HepG2 (cell line): Measurements from ENCODE around the gene PSME3IP1. TPM values are rescaled to one million over a fixed set of nuclear protein-coding genes. Genes with fewer than 3 reads are reported as not detected.

Source experiments
- ATAC-seq: fragments of 200-7000 bp; cut with Tn5 transposase; 3 replicates; pipeline ENCODE4 v1.9.1; 2020; ENCODE audit warnings: mild to moderate bottlenecking, moderate library complexity
- BruUV-seq: library from RNA; stranded (reverse); fragments of 400-500 nt; replicated peaks from 2 replicates; lab custom pipeline; 2021; lab: Mats Ljungman, UMichigan
- CTCF ChIA-PET: fragments of 300-600 bp; formaldehyde crosslinking; extraction: SDS; loops from one replicate; lab custom pipeline; 2021; ENCODE audit warnings: low total read pairs, inconsistent platforms, low intra/inter-chr PET ratio; lab: Yijun Ruan, JAX
- POLR2A ChIA-PET: fragments of 350-600 bp; sonication (Branson Sonifier 250); formaldehyde crosslinking; loops from one replicate; lab custom pipeline; 2020; ENCODE audit warnings: antibody characterized with exemption, inconsistent platforms; lab: Yijun Ruan, JAX
- DNase-seq: peaks from one replicate; pipeline ENCODE4 v3.0.0-alpha.2; 2015; ENCODE audit warnings: low spot score
- FAIRE-seq: peaks from 3 replicates; lab custom pipeline; 2011; peaks lifted over from hg19 to GRCh38; lab: Jason Lieb, UNC
- H2AFZ ChIP-seq: one replicate; pipeline ENCODE4 v1.6.1; 2011; ENCODE audit warnings: low read length, inconsistent platforms
- H3K27ac ChIP-seq: fragments of 300-600 bp; 3 replicates; pipeline ENCODE4 v1.8.0; 2011; ENCODE audit warnings: mixed run types, mild to moderate bottlenecking, mixed read lengths, low read length, inconsistent platforms; ENCODE audit not compliant: insufficient read depth; ENCODE audit errors: extremely low read length
- H3K27me3 ChIP-seq, 2 experiments: fragments of 200-600 bp in 1 of 2; 2 replicates in 1 of 2; 3 replicates in 1 of 2; pipeline versions ENCODE4 v1.6.0 to v1.8.0; 2011; ENCODE audit warnings: low read length in 2 of 2, mild to moderate bottlenecking in 2 of 2, moderate library complexity in 2 of 2, inconsistent platforms in 1 of 2; ENCODE audit not compliant: insufficient read depth in 2 of 2, control insufficient read depth in 1 of 2
- H3K36me3 ChIP-seq, 2 experiments: fragments of 200-600 bp in 1 of 2; replicated peaks in 1 of 2; 2 replicates in 1 of 2; 3 replicates in 1 of 2; pipeline versions ENCODE4 v1.5.1 to v1.8.0; 2011; ENCODE audit warnings: low read length in 2 of 2, inconsistent platforms in 1 of 2; ENCODE audit not compliant: insufficient read depth in 2 of 2, control insufficient read depth in 1 of 2
- H3K4me1 ChIP-seq: 2 replicates; pipeline ENCODE4 v1.5.1; 2012; ENCODE audit warnings: low read length, inconsistent platforms; ENCODE audit not compliant: insufficient read depth
- H3K4me2 ChIP-seq: 2 replicates; pipeline ENCODE4 v1.6.0; 2011; ENCODE audit warnings: low read depth, low read length, inconsistent platforms
- H3K4me3 ChIP-seq, 3 experiments: fragments of 200-600 bp in 1 of 3; sonication (generic), shearing (Covaris generic) in 1 of 3; replicated peaks in 1 of 3; 2 replicates each; pipeline ENCODE4 v1.5.1; 2011 to 2016; ENCODE audit warnings: low read length in 3 of 3, inconsistent platforms in 2 of 3, low read depth in 2 of 3, mild to moderate bottlenecking in 2 of 3, control low read depth in 1 of 3, mixed read lengths in 1 of 3; ENCODE audit not compliant: insufficient read depth in 1 of 3
- H3K79me2 ChIP-seq: one replicate; pipeline ENCODE4 v1.6.1; 2011; ENCODE audit warnings: low read length, inconsistent platforms; ENCODE audit not compliant: insufficient read depth
- H3K9ac ChIP-seq: 2 replicates; pipeline ENCODE4 v1.6.0; 2011; ENCODE audit warnings: mild to moderate bottlenecking, low read depth, low read length, inconsistent platforms; ENCODE audit not compliant: insufficient read depth
- H3K9me3 ChIP-seq: 2 replicates; pipeline ENCODE4 v1.5.1; 2012; ENCODE audit warnings: mild to moderate bottlenecking, low read length
- H4K20me1 ChIP-seq: 2 replicates; pipeline ENCODE4 v1.6.0; 2011; ENCODE audit warnings: inconsistent platforms, mild to moderate bottlenecking, low read length, moderate library complexity; ENCODE audit not compliant: insufficient read depth
- AGO2 ChIP-seq: fragments of 200-400 bp; formaldehyde crosslinking; optimal IDR thresholded peaks from 2 replicates; pipeline ENCODE3; 2017; ENCODE audit warnings: mild to moderate bottlenecking, low read depth, low read length, moderate library complexity
- CCDC6 ChIP-seq: sonication (generic); formaldehyde crosslinking; IDR thresholded peaks from 2 replicates; pipeline ENCODE4 v1.8.1; 2022; ENCODE audit warnings: mild to moderate bottlenecking, missing genetic modification reagents, moderate library complexity
- GATA4 ChIP-seq: sonication (generic); IDR thresholded peaks from 2 replicates; pipeline ENCODE4 v1.6.1; 2016; ENCODE audit warnings: antibody characterized with exemption, low read depth, borderline replicate concordance
- KLF12 ChIP-seq: sonication (generic); formaldehyde crosslinking; IDR thresholded peaks from 2 replicates; pipeline ENCODE4 v1.4.0; 2020; ENCODE audit warnings: missing genetic modification reagents, borderline replicate concordance
- NFE2L1 ChIP-seq: sonication (generic); formaldehyde crosslinking; IDR thresholded peaks from 2 replicates; pipeline ENCODE4 v1.4.0; 2020; ENCODE audit warnings: missing genetic modification reagents, mild to moderate bottlenecking, borderline replicate concordance
- RBM22 ChIP-seq: fragments of 200-400 bp; formaldehyde crosslinking; optimal IDR thresholded peaks from 2 replicates; pipeline ENCODE3; 2017; ENCODE audit warnings: mild to moderate bottlenecking, low read length, moderate library complexity
- SMAD9 ChIP-seq: sonication (generic); formaldehyde crosslinking; IDR thresholded peaks from 2 replicates; pipeline ENCODE4 v1.5.1; 2020; ENCODE audit warnings: mild to moderate bottlenecking, missing genetic modification reagents
- SNRNP70 ChIP-seq: fragments of 200-400 bp; formaldehyde crosslinking; IDR thresholded peaks from 2 replicates; pipeline ENCODE4 v1.6.1; 2017; ENCODE audit warnings: mild to moderate bottlenecking, low read depth, low read length, moderate library complexity
- TOPORS ChIP-seq: sonication (generic); formaldehyde crosslinking; IDR thresholded peaks from 2 replicates; pipeline ENCODE4 v1.8.0; 2023; ENCODE audit warnings: mild to moderate bottlenecking, missing genetic modification reagents
- ZBTB14 ChIP-seq: sonication (generic); formaldehyde crosslinking; IDR thresholded peaks from 2 replicates; pipeline ENCODE4 v1.4.0; 2020; ENCODE audit warnings: missing genetic modification reagents
- ZFP37 ChIP-seq: sonication (generic); formaldehyde crosslinking; IDR thresholded peaks from 2 replicates; pipeline ENCODE4 v1.4.0; 2020; ENCODE audit warnings: missing genetic modification reagents, borderline replicate concordance
- ZNF879 ChIP-seq: sonication (generic); formaldehyde crosslinking; IDR thresholded peaks from 2 replicates; pipeline ENCODE4 v1.8.1; 2023; ENCODE audit warnings: missing genetic modification reagents
- WGBS: methylation state at CpG from one replicate; pipeline ENCODE4 v1.1.6; 2017; ENCODE audit warnings: low lambda C conversion rate; 5-methylcytosine and 5-hydroxymethylcytosine counted together
- in situ Hi-C: cut with HindIII; loops from 2 replicates; pipeline ENCODE4 v1.10.0; 2017; ENCODE audit warnings: low pct_unique_long_range_greater_than_20kb; ENCODE audit not compliant: extremely low pct_ligation_motif_present
- intact Hi-C: fragments of 100-400 bp; cut with micrococcal nuclease; formaldehyde crosslinking; loops from one replicate; pipeline ENCODE4 v1.10.0; 2022; ENCODE audit not compliant: unreplicated experiment
- polyA plus RNA-seq, 8 experiments: library from polyadenylated mRNA; depleted of rRNA in 3 of 8; stranded (reverse) in 7 of 8; unstranded in 1 of 8; fragments of >200 nt; fragmentation: Illumina TruSeq in 4 of 8; extraction: Trizol in 4 of 8; gene quantifications; 2 replicates each; pipeline versions ENCODE4 v1.2.1 to v1.2.3, GENCODE V29; 2011 to 2016; ENCODE audit warnings: low read depth in 4 of 8, missing spikeins in 1 of 8, mixed read lengths in 1 of 8; ENCODE audit not compliant: insufficient read depth in 1 of 8
- total RNA-seq, 5 experiments: library from RNA; depleted of rRNA; stranded (reverse); fragments of >200 nt; fragmentation: Illumina TruSeq; extraction: Trizol; gene quantifications; 2 replicates each; pipeline ENCODE4 v1.2.3, GENCODE V29; 2016; ENCODE audit warnings: low read depth in 1 of 5
- TF ChIP-seq, protein P1 (sequence below): sonication (generic); formaldehyde crosslinking; IDR thresholded peaks from 2 replicates; pipeline ENCODE4 v1.5.0; 2020; ENCODE audit warnings: mild to moderate bottlenecking, missing genetic modification reagents, moderate library complexity
- TF ChIP-seq, protein P2 (sequence below): sonication (generic); formaldehyde crosslinking; IDR thresholded peaks from 2 replicates; pipeline ENCODE4 v1.4.0; 2020; ENCODE audit warnings: missing genetic modification reagents, borderline replicate concordance
- TF ChIP-seq, protein P3 (sequence below): sonication (generic); formaldehyde crosslinking; IDR thresholded peaks from 2 replicates; pipeline ENCODE4 v1.4.0; 2020; ENCODE audit warnings: missing genetic modification reagents

Gene PSME3IP1
- total and polyA plus RNA-seq, 2 of the 13 experiments (the other 11 are each of a cell fraction or from before 2014, with no cell fraction given): 90.8 to 99.8 TPM

GRCh38 chr16:57141822-57142631 is 43.8 kb downstream of the PSME3IP1 start:
- Histone ChIP-seq H3K4me2 (no peak overlapping the region), H3K27ac (no peak overlapping the region), H3K27me3 (no peaks in the 10 kb centered on the region), H3K79me2 (no peaks in the 10 kb centered on the region), H2AFZ (no peak overlapping the region), H3K4me3 (no peak overlapping the region), H3K36me3 (no peaks in the 10 kb centered on the region), H3K4me1 (peaks cover 26% of the 10 kb centered on the region), H3K9me3 (no peaks in the 10 kb centered on the region), H3K9ac (no peak overlapping the region), H4K20me1 (no peaks in the 10 kb centered on the region)
- BruUV-seq: no TSS peak
- 73% methylated on average over 16 of the region's 16 CpGs for WGBS
- ATAC-seq (no peak), DNase-seq (no peak), FAIRE-seq (no peak)
- intact Hi-C loops: no loop called here
- TF ChIP-seq TOPORS (CRISPR knock-in tag) (no peak), SNRNP70 (no peak), KLF12 (CRISPR knock-in tag) (no peak), CCDC6 (no peak), SMAD9 (CRISPR knock-in tag) (no peak), NFE2L1 (CRISPR knock-in tag) (no peak), ZNF879 (CRISPR knock-in tag) (no peak), ZFP37 (CRISPR knock-in tag) (no peak), AGO2 (no peak), GATA4 (no peak), ZBTB14 (CRISPR knock-in tag) (no peak), RBM22 (no peak)
- TF ChIP-seq, protein P1, sequence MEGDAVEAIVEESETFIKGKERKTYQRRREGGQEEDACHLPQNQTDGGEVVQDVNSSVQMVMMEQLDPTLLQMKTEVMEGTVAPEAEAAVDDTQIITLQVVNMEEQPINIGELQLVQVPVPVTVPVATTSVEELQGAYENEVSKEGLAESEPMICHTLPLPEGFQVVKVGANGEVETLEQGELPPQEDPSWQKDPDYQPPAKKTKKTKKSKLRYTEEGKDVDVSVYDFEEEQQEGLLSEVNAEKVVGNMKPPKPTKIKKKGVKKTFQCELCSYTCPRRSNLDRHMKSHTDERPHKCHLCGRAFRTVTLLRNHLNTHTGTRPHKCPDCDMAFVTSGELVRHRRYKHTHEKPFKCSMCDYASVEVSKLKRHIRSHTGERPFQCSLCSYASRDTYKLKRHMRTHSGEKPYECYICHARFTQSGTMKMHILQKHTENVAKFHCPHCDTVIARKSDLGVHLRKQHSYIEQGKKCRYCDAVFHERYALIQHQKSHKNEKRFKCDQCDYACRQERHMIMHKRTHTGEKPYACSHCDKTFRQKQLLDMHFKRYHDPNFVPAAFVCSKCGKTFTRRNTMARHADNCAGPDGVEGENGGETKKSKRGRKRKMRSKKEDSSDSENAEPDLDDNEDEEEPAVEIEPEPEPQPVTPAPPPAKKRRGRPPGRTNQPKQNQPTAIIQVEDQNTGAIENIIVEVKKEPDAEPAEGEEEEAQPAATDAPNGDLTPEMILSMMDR (CRISPR knock-in tag): no peak
- TF ChIP-seq, protein P2, sequence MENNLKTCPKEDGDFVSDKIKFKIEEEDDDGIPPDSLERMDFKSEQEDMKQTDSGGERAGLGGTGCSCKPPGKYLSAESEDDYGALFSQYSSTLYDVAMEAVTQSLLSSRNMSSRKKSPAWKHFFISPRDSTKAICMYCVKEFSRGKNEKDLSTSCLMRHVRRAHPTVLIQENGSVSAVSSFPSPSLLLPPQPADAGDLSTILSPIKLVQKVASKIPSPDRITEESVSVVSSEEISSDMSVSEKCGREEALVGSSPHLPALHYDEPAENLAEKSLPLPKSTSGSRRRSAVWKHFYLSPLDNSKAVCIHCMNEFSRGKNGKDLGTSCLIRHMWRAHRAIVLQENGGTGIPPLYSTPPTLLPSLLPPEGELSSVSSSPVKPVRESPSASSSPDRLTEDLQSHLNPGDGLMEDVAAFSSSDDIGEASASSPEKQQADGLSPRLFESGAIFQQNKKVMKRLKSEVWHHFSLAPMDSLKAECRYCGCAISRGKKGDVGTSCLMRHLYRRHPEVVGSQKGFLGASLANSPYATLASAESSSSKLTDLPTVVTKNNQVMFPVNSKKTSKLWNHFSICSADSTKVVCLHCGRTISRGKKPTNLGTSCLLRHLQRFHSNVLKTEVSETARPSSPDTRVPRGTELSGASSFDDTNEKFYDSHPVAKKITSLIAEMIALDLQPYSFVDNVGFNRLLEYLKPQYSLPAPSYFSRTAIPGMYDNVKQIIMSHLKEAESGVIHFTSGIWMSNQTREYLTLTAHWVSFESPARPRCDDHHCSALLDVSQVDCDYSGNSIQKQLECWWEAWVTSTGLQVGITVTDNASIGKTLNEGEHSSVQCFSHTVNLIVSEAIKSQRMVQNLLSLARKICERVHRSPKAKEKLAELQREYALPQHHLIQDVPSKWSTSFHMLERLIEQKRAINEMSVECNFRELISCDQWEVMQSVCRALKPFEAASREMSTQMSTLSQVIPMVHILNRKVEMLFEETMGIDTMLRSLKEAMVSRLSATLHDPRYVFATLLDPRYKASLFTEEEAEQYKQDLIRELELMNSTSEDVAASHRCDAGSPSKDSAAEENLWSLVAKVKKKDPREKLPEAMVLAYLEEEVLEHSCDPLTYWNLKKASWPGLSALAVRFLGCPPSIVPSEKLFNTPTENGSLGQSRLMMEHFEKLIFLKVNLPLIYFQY (CRISPR knock-in tag): no peak
- TF ChIP-seq, protein P3, sequence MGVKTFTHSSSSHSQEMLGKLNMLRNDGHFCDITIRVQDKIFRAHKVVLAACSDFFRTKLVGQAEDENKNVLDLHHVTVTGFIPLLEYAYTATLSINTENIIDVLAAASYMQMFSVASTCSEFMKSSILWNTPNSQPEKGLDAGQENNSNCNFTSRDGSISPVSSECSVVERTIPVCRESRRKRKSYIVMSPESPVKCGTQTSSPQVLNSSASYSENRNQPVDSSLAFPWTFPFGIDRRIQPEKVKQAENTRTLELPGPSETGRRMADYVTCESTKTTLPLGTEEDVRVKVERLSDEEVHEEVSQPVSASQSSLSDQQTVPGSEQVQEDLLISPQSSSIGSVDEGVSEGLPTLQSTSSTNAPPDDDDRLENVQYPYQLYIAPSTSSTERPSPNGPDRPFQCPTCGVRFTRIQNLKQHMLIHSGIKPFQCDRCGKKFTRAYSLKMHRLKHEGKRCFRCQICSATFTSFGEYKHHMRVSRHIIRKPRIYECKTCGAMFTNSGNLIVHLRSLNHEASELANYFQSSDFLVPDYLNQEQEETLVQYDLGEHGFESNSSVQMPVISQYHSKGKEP (CRISPR knock-in tag): no peak
- ChIA-PET POLR2A (interaction anchor here (0.5 kb wide), 1 partner anchor 21 kb away, joined by 3 read pairs; no protein-coding TSS in a partner anchor), CTCF (no interaction called here)
- in situ Hi-C loops: no loop called here
